Pancreas (tissue), 10 donors: ENCODE results near the gene CACNA1F. TPM values are rescaled to one million over a fixed set of nuclear protein-coding genes. Genes with fewer than 3 reads are reported as not detected.
A peak's percentile ranks its signal among the peaks of the same experiment; 100 is the strongest.

Experiments
- ATAC-seq, 4 donors: fragments of 200-7000 bp; cut with Tn5 transposase; one replicate each; pipeline versions ENCODE4 v1.8.0 to v1.9.1; 2020; ENCODE audit warnings: mild to moderate bottlenecking in 4 of 4, moderate library complexity in 4 of 4
- DNase-seq, 6 donors: peaks; one replicate each; pipeline ENCODE4 v3.0.0-alpha.2; 2020
- FAIRE-seq: peaks from 2 replicates; lab custom pipeline; 2012; peaks lifted over from hg19 to GRCh38; lab: Jason Lieb, UNC
- H3K27ac ChIP-seq, 4 donors: fragments of 200-600 bp; sonication (generic); 1 replicate in 3 of 4; 2 replicates in 1 of 4; pipeline versions ENCODE4 v1.5.0 to v1.8.0; 2020
- H3K27me3 ChIP-seq, 4 donors: fragments of 200-600 bp; one replicate each; pipeline ENCODE4 v1.8.0; 2021
- H3K36me3 ChIP-seq, 3 donors: fragments of 200-600 bp; sonication (generic) in 1 of 3; one replicate each; pipeline versions ENCODE4 v1.5.0 to v1.8.0; 2020 to 2021
- H3K4me1 ChIP-seq, 3 donors: fragments of 200-600 bp; one replicate each; pipeline ENCODE4 v1.8.0; 2021
- H3K4me3 ChIP-seq, 4 donors: fragments of 200-600 bp; sonication (generic) in 2 of 4; one replicate each; pipeline versions ENCODE4 v1.5.0 to v1.8.0; 2020 to 2021
- H3K9me3 ChIP-seq, 4 donors: fragments of 200-600 bp; one replicate each; pipeline ENCODE4 v1.8.0; 2021
- WGBS, 2 donors: extraction: QIAGEN DNeasy Blood & Tissue Kit; methylation state at CpG; one replicate each; pipeline ENCODE4 v1.1.7; 2013; 5-methylcytosine and 5-hydroxymethylcytosine counted together
- intact Hi-C, 3 donors: fragments of 100-400 bp; cut with DNase I; formaldehyde crosslinking; loops; one replicate each; pipeline versions ENCODE4 v1.11.1 to v1.14.2; 2022
- polyA plus RNA-seq, 2 donors: library from polyadenylated mRNA; stranded (reverse); fragments of 200-250 nt; gene quantifications; one replicate each; pipeline ENCODE4 v1.2.3, GENCODE V29; 2013
- total RNA-seq, 6 donors: library from RNA; stranded (reverse); fragmentation: NEBNext Ultra II Directional in 4 of 6; extraction: Animal tissue kit (Norgen Biotek cat#: 25700) in 4 of 6; gene quantifications; one replicate each; pipeline versions ENCODE4 v1.2.1 to v1.2.4, GENCODE V29; 2021 to 2023
- TF ChIP-seq, protein P1 (sequence below), 4 donors: fragments of 200-600 bp; sonication (generic) in 3 of 4; IDR thresholded peaks; one replicate each; pipeline versions ENCODE4 v1.5.0 to v1.8.0; 2021; ENCODE audit warnings: antibody characterized with exemption in 4 of 4
- donor health status: healthy with polysubstance abuse.
- donor health status: DM: no; HTN: no; CAD: no; lungs with moderate emphysema.
- donor health status: DM: no; HTN: no; CAD: no.
- donor health status: control.
- donor health status: control.
- donor health status: Bipolar disorder and iron deficiency.
- donor health status: DM: yes; HTN: yes; CAD: no.
- donor health status: DM: no; HTN: no; CAD: no.
- donor health status: DM: no; HTN: no; CAD: no.
- donor health status: DM: yes; HTN: yes; CAD: no.

Gene CACNA1F
- total and polyA plus RNA-seq, 8 donors: 0.03 to 0.87 (median 0.19) TPM

DNA sequence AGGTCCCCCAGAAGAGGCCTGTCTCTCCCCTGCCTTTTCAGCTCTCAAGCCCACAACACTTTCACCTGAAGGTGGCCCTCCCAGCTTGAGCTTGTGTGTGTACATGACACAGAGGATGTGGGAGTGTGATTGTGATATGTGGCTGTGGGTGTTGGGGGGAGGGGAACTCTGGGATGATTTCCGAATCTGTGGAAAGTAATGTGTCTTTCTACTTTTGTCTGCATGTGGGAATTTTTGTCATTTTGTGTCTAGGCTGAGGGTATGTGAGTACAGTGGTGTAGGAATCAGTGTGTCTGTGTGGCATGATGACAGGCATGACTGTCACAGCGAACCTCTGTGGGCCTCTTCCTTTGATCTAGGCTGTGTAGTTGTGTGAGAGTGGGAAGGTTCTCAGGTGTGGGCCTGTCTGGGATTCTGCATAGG, 39.6 kb downstream of the CACNA1F start:
- Histone ChIP-seq H3K36me3 (no peaks in the 10 kb centered on the region), H3K9me3 (no peaks in the 10 kb centered on the region), H3K27me3 (no peaks in the 10 kb centered on the region), H3K4me3 (no peak overlapping the region), H3K4me1 (peaks cover 0 to 9% (median 0%) of the 10 kb centered on the region in 3 donors), H3K27ac (no peak overlapping the region)
- intact Hi-C loops: no loop called here
- ATAC-seq (no peak), DNase-seq (no peak), FAIRE-seq (no peak)
- WGBS, 2 donors: 62 to 67% methylated on average over 2 of the region's 2 CpGs
- TF ChIP-seq, protein P1, sequence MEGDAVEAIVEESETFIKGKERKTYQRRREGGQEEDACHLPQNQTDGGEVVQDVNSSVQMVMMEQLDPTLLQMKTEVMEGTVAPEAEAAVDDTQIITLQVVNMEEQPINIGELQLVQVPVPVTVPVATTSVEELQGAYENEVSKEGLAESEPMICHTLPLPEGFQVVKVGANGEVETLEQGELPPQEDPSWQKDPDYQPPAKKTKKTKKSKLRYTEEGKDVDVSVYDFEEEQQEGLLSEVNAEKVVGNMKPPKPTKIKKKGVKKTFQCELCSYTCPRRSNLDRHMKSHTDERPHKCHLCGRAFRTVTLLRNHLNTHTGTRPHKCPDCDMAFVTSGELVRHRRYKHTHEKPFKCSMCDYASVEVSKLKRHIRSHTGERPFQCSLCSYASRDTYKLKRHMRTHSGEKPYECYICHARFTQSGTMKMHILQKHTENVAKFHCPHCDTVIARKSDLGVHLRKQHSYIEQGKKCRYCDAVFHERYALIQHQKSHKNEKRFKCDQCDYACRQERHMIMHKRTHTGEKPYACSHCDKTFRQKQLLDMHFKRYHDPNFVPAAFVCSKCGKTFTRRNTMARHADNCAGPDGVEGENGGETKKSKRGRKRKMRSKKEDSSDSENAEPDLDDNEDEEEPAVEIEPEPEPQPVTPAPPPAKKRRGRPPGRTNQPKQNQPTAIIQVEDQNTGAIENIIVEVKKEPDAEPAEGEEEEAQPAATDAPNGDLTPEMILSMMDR (IDR thresholded peaks at IDR 0.05): no peak

DNA sequence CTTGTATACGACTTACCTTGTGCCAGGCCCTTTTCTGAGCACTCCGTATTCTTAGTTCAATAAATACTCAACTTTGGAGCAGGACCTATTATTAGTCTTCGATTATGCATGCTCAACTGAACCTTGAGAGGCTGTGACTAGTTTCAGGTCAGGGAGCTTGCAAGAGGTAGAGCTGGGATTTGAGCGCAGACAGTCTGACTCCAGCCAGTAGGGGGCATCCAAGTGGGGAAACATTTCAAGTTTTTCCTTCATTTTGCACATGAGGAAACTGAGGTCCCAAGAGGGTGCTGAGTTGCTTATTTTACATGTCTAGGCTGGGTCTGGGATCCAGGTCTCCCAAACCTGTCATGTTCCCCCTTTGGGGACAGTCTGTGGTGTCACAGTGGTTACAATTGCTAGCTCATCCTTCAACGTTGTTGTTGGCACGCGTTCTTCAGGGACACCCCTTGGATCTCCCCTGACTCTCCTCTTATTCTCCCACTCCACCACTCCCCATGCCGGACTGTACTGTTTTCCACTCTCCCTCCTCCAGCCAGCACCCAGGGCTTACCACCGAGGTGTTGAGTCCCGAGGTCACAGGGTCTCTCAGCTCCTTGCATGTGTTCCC, 40.3 kb downstream of the CACNA1F start:
- peaks cover 0 to 9% (median 0%) of the 10 kb centered on the region in 3 donors for H3K4me1 ChIP-seq
- intact Hi-C loops: no loop called here
- TF ChIP-seq, protein P1 (IDR thresholded peaks at IDR 0.05): peak in 3 of 4 donors; percentile 24 to 43 (median 29)
- DNase-seq (peak in 1 of 6 donors; percentile 35), FAIRE-seq (no peak), ATAC-seq (no peak)
- no peak overlapping the region for H3K4me3 ChIP-seq
- no peak overlapping the region for H3K27ac ChIP-seq
- H3K36me3 ChIP-seq: no peaks in the 10 kb centered on the region
- no peaks in the 10 kb centered on the region for H3K27me3 ChIP-seq
- WGBS, 2 donors: 49 to 56% methylated on average over 10 of the region's 10 CpGs
- no peaks in the 10 kb centered on the region for H3K9me3 ChIP-seq

DNA sequence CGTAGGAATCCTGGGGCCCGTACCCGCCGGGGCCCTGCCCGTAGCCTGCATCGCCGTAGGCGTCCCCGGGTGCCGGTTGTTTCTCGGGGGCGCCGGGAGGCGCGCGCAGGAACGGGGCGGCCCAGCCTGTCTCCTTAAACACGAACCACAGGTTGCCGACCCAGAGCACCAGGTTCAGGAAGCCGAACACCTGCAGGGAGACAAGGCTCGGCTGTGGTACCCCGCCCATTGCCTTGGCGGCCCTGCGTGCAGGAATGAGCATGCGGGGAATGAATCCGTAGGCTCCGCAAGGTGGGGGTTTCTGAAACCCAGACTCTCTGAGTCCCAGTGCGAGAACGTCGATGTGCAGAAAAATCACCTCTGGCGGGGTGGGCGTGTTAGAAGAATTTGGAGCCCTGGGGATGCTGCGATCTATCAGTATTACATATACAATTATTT, 41.5 kb downstream of the CACNA1F start:
- no peak for DNase-seq
- intact Hi-C loops: no loop called here

DNA sequence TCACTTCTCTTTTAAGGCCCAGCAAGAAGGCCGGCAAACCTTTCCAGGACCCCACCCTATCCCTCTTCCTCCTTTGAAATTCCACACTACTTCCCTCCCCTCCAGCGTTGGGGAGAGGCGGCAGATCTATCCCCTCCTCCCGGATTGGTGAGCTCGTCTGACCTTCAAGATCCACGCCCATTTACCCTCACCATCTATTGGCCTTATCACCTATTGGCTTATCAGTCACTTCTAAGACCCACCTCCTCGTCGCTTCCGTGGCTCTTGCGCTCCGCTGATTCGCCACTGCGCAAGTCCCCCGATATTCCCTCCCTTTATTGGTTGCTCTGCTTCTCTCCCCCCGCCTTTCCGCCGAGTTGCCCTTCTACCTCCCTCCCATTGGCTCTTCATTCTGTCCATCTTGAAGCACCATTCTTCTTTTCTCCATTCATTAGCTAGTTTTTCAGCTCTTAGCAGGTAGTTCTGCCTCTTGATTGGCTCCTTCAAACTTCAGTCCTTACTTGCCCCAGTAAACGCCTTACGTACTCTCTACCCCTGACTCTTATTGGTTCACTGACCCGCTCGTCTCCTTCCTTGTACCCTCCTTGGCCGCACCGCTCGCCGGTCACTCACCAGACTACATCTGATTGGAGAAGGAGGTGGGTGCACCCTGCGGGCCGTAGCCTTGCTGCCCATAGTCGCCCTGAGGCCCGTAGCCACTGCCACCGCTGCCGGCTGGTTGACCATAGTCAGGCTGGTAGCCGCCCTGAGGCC, 42.1 kb downstream of the CACNA1F start:
- TF ChIP-seq, protein P1 (IDR thresholded peaks at IDR 0.05): no peak
- H3K27me3 ChIP-seq: no peaks in the 10 kb centered on the region
- peaks cover 0 to 9% (median 0%) of the 10 kb centered on the region in 3 donors for H3K4me1 ChIP-seq
- peak overlapping the region; percentile 23 to 53 (median 47) for H3K4me3 ChIP-seq
- intact Hi-C loops: no loop called here
- H3K27ac ChIP-seq: peak overlapping the region; percentile 68 to 86 (median 78)
- no peaks in the 10 kb centered on the region for H3K9me3 ChIP-seq
- no peaks in the 10 kb centered on the region for H3K36me3 ChIP-seq
- FAIRE-seq (peak; percentile 99), ATAC-seq (peak; percentile 81 to 90 (median 86)), DNase-seq (peak; percentile 86 to 94 (median 93))
- 0 to 35% methylated on average over 32 of the region's 32 CpGs for WGBS, 2 donors

More for the DNA sequence above, 41.5 kb downstream of the CACNA1F start:
- Histone ChIP-seq H3K9me3 (no peaks in the 10 kb centered on the region), H3K4me3 (peak overlapping the region; percentile 23 to 53 (median 47)), H3K27ac (peak overlapping the region; percentile 68 to 86 (median 78)), H3K27me3 (no peaks in the 10 kb centered on the region), H3K4me1 (peaks cover 0 to 9% (median 0%) of the 10 kb centered on the region in 3 donors), H3K36me3 (no peaks in the 10 kb centered on the region)
- WGBS, 2 donors: 1 to 52% methylated on average over 34 of the region's 34 CpGs
- FAIRE-seq: no peak
- TF ChIP-seq, protein P1 (IDR thresholded peaks at IDR 0.05): no peak
- peak in 3 of 4 donors; percentile 1 to 4 (median 2) for ATAC-seq
